Stomach (tissue), 9 donors: ENCODE results near the gene RGS11. TPM values are rescaled to one million over a fixed set of nuclear protein-coding genes. Genes with fewer than 3 reads are reported as not detected.

ENCODE experiments used
- DNase-seq, 2 donors: peaks; one replicate each; pipeline versions ENCODE4 v3.0.0 to v3.0.0-alpha.2; 2013 to 2019
- H3K27ac ChIP-seq, 5 donors: fragments of 200-600 bp in 4 of 5; sonication (generic) in 4 of 5; one replicate each; pipeline ENCODE4 v1.5.1; 2013 to 2019; ENCODE audit warnings: mild to moderate bottlenecking in 1 of 5, moderate library complexity in 1 of 5
- H3K27me3 ChIP-seq, 3 donors: fragments of 200-600 bp; sonication (generic); one replicate each; pipeline ENCODE4 v1.5.1; 2017 to 2019; ENCODE audit warnings: mixed run types in 1 of 3
- H3K36me3 ChIP-seq, 4 donors: fragments of 200-600 bp; sonication (generic); 1 replicate in 3 of 4; 2 replicates in 1 of 4; pipeline ENCODE4 v1.5.1; 2016 to 2019
- H3K4me1 ChIP-seq, 4 donors: fragments of 200-600 bp; sonication (generic); one replicate each; pipeline ENCODE4 v1.5.1; 2016 to 2019
- H3K4me3 ChIP-seq, 4 donors: fragments of 200-600 bp; sonication (generic) in 3 of 4; one replicate each; pipeline ENCODE4 v1.5.1; 2016 to 2019; ENCODE audit warnings: mild to moderate bottlenecking in 1 of 4
- H3K9me3 ChIP-seq, 4 donors: fragments of 200-600 bp; sonication (generic); one replicate each; pipeline ENCODE4 v1.5.1; 2016 to 2019
- CTCF ChIP-seq, 7 experiments: fragments of 450-650 bp in 4 of 7; fragments of 200-600 bp in 3 of 7; sonication (generic) in 3 of 7; IDR thresholded peaks; one replicate each; pipeline ENCODE4 v1.5.1; 2016 to 2019; ENCODE audit warnings: antibody characterized with exemption in 7 of 7, control low read depth in 2 of 7, mild to moderate bottlenecking in 1 of 7
- EP300 ChIP-seq: sonication (generic); formaldehyde crosslinking; IDR thresholded peaks from one replicate; pipeline ENCODE4 v1.6.1; 2017; ENCODE audit warnings: antibody characterized with exemption
- POLR2A ChIP-seq, 4 donors: fragments of 450-650 bp; IDR thresholded peaks; one replicate each; pipeline ENCODE4 v1.6.1; 2016; ENCODE audit warnings: antibody characterized with exemption in 4 of 4, control low read depth in 2 of 4, mild to moderate bottlenecking in 1 of 4, moderate library complexity in 1 of 4
- POLR2AphosphoS5 ChIP-seq, 3 donors: sonication (generic); formaldehyde crosslinking; IDR thresholded peaks; one replicate each; pipeline ENCODE4 v1.6.1; 2016; ENCODE audit warnings: antibody characterized with exemption in 3 of 3
- WGBS, 5 donors: extraction: QIAGEN DNeasy Blood & Tissue Kit in 3 of 5; methylation state at CpG; one replicate each; pipeline versions ENCODE4 v1.1.5 to v1.1.7; 2013 to 2018; 5-methylcytosine and 5-hydroxymethylcytosine counted together
- intact Hi-C: fragments of 100-400 bp; cut with DNase I; formaldehyde crosslinking; loops from one replicate; pipeline ENCODE4 v1.15.1; 2023; ENCODE audit warnings: low total_unique reads
- polyA plus RNA-seq, 3 donors: library from polyadenylated mRNA; stranded (reverse); fragments of 200-250 nt; gene quantifications; one replicate each; pipeline ENCODE4 v1.2.3, GENCODE V29; 2013
- total RNA-seq, 5 donors: library from RNA; depleted of rRNA; stranded (reverse); fragments of >200 nt; gene quantifications; one replicate each; pipeline versions ENCODE4 v1.1.0 to v1.2.3, GENCODE V29; 2014 to 2016
- donor health status: healthy with polysubstance abuse.
- donor health status: Bipolar disorder and iron deficiency.
- donor health status: healthy.

Gene RGS11
- total and polyA plus RNA-seq, 8 donors, result 2.6 to 26.3 (median 9.6) TPM

DNA sequence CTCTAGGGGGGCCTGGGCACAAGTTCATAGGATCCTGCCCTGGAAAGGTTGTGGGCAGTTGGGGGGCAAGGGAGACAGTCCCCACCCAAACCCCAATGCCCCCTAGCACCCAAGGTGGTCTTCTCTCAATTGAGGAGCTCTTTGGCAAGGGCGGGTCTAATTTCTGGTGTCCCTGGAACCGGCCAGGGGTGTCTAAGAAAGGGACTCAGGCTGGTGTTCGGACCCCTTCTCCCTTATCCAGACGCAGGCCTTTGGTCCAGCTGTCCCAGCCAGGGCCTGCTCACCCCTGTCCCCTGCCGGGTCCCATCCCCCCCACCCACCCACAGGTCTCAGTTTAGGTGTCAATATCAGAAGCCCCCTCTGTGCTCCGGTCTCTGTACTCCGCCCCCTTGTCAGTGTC, 3.8 kb upstream of the RGS11 start:
- Histone ChIP-seq H3K4me3 (peak overlapping the region in 3 of 4 donors; percentile 36 to 42 (median 39)), H3K27ac (peak overlapping the region; percentile 37 to 79 (median 66)), H3K4me1 (peaks cover 17 to 64% (median 45%) of the 10 kb centered on the region in 4 donors), H3K27me3 (peaks cover 0 to 65% (median 33%) of the 10 kb centered on the region in 3 donors), H3K36me3 (no peaks in the 10 kb centered on the region), H3K9me3 (no peaks in the 10 kb centered on the region)
- TF ChIP-seq POLR2AphosphoS5 (IDR thresholded peaks at IDR 0.05), result no peak
- no peak for TF ChIP-seq CTCF (IDR thresholded peaks at IDR 0.05)
- intact Hi-C loops, result no loop called here
- WGBS, 5 donors, result 52 to 65% (median 55%) methylated on average over 4 to 7 of the region's 7 CpGs
- DNase-seq, result no peak

DNA sequence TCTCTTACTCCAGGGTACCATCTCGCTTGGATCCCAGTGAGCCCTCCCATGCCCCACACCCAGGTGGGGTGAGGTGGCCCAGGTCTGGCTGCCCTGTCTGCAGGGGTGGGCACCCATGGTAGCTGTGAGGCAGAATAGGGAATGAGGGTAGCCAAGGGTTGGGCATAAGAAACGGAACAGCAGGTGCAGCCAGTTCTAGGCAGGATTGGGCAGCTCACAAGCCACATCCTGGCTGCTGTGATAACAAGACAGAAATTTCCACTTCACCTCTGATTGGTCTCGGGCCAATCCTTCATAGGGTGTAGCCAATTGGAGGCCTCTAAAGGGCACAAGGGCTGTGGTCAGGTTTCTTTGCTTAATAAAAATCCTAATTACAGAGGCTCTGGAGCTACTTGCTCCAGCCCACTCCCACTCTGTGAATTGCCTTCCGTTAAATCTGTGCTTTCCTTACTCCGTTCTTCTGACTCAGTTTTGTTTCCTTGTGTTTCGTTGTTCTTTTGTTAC, 3.2 kb upstream of the RGS11 start:
- H3K27me3 ChIP-seq, result peaks cover 0 to 71% (median 33%) of the 10 kb centered on the region in 3 donors
- H3K4me3 ChIP-seq, result no peak overlapping the region
- H3K36me3 ChIP-seq, result no peaks in the 10 kb centered on the region
- peak; percentile 83 to 87 for DNase-seq
- peaks cover 19 to 63% (median 49%) of the 10 kb centered on the region in 4 donors for H3K4me1 ChIP-seq
- no peaks in the 10 kb centered on the region for H3K9me3 ChIP-seq
- intact Hi-C loops, result no loop called here
- H3K27ac ChIP-seq, result peak overlapping the region in 4 of 5 donors; percentile 37 to 79 (median 64)
- WGBS, 5 donors, result 27 to 47% (median 28%) methylated on average over 6 of the region's 6 CpGs
- TF ChIP-seq POLR2AphosphoS5 (IDR thresholded peaks at IDR 0.05) (peak in 1 of 3 donors; percentile 47), CTCF (IDR thresholded peaks at IDR 0.05) (no peak)

DNA sequence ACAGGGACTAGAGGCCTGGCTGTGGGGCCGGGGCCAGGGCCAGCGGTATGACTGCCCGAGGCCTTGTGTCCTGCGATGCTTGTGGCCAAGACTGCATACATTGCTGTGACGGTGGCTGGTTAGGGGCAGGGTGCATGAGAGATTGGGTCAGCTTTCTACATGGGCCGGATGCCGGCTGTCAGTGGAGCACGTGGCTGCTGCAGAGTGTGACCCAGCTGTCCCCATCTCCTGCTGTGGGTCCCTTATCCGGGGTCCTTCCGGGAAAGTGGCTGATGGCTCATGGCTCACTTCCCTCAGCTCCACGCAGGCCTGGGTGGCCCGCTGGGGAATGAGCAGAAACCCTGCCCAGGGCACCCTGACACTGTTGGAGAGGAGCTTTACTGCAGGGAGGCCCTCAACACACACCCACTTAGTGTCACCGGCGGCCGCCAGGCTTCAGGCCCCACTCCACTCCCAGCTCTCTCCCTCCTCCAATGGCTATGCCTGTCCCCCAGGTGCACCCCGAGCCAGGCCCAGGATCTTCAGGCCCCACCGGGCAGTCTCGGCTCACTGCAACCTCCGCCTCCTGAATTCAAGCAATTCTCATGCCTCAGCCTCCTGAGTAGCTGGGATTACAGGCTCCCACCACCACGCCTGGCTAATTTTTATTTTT, 808 bp upstream of the RGS11 start:
- no peaks in the 10 kb centered on the region for H3K36me3 ChIP-seq
- DNase-seq, result no peak
- TF ChIP-seq POLR2A (IDR thresholded peaks at IDR 0.05), result no peak
- TF ChIP-seq EP300, result no peak
- no peak for TF ChIP-seq POLR2AphosphoS5 (IDR thresholded peaks at IDR 0.05)
- TF ChIP-seq CTCF (IDR thresholded peaks at IDR 0.05), result no peak
- H3K4me3 ChIP-seq, result no peak overlapping the region
- peaks cover 19 to 54% (median 48%) of the 10 kb centered on the region in 4 donors for H3K4me1 ChIP-seq
- H3K9me3 ChIP-seq, result no peaks in the 10 kb centered on the region
- WGBS, 5 donors, result 78 to 94% (median 85%) methylated on average over 14 to 20 of the region's 20 CpGs
- no peak overlapping the region for H3K27ac ChIP-seq
- intact Hi-C loops, result no loop called here
- peaks cover 0 to 62% (median 25%) of the 10 kb centered on the region in 3 donors for H3K27me3 ChIP-seq

GRCh38 chr16:275041-275641, 603 bp downstream of the RGS11 start:
- intact Hi-C loops, result no loop called here
- Histone ChIP-seq H3K9me3 (no peaks in the 10 kb centered on the region), H3K36me3 (no peaks in the 10 kb centered on the region), H3K27ac (peak overlapping the region in 2 of 5 donors; percentile 32 to 49), H3K4me3 (peak overlapping the region; percentile 47 to 60 (median 52)), H3K27me3 (peaks cover 0 to 50% (median 14%) of the 10 kb centered on the region in 3 donors), H3K4me1 (peaks cover 15 to 42% (median 37%) of the 10 kb centered on the region in 4 donors)
- TF ChIP-seq POLR2AphosphoS5 (IDR thresholded peaks at IDR 0.05), result no peak
- no peak for TF ChIP-seq POLR2A (IDR thresholded peaks at IDR 0.05)
- no peak for TF ChIP-seq CTCF (IDR thresholded peaks at IDR 0.05)
- TF ChIP-seq EP300, result no peak
- WGBS, 5 donors, result 1 to 2% (median 2%) methylated on average over 42 to 58 of the region's 58 CpGs; no CpG with 5 or more reads in 1 of the 5 donors
- DNase-seq, result peak in 1 of 2 donors; percentile 50
